GM23338 (cell line): ENCODE results near the gene NPAS2. TPM values are rescaled to one million over a fixed set of nuclear protein-coding genes. Genes with fewer than 3 reads are reported as not detected.

ENCODE experiments used
- ATAC-seq: fragments of 200-7000 bp; cut with Tn5 transposase; 3 replicates; pipeline ENCODE4 v1.9.1; 2020
- DNase-seq: peaks from one replicate; pipeline ENCODE4 v3.0.0-alpha.2; 2015; ENCODE audit warnings: low spot score
- H2AFZ ChIP-seq: fragments of 200-600 bp; sonication (generic); 2 replicates; pipeline ENCODE4 v1.8.0; 2016; ENCODE audit warnings: antibody characterized with exemption, mild to moderate bottlenecking, moderate library complexity
- H3F3A ChIP-seq: fragments of 200-600 bp; sonication (generic); replicated peaks from 2 replicates; pipeline ENCODE4 v1.8.0; 2017; ENCODE audit warnings: antibody characterized with exemption, mixed run types, low read depth
- H3K27ac ChIP-seq: fragments of 200-600 bp; sonication (generic); 2 replicates; pipeline ENCODE4 v1.6.1; 2016; ENCODE audit warnings: low read depth
- H3K27me3 ChIP-seq: fragments of 200-600 bp; sonication (generic); 2 replicates; pipeline ENCODE4 v1.8.0; 2016; ENCODE audit warnings: mild to moderate bottlenecking, mixed run types, moderate library complexity; ENCODE audit not compliant: insufficient read depth
- H3K36me3 ChIP-seq: fragments of 200-600 bp; sonication (generic); 2 replicates; pipeline ENCODE4 v1.8.0; 2016; ENCODE audit warnings: mild to moderate bottlenecking; ENCODE audit not compliant: insufficient read depth
- H3K4me1 ChIP-seq: fragments of 200-600 bp; sonication (generic); 2 replicates; pipeline ENCODE4 v1.8.0; 2016; ENCODE audit warnings: mild to moderate bottlenecking, moderate library complexity; ENCODE audit not compliant: insufficient read depth
- H3K4me2 ChIP-seq: fragments of 200-600 bp; sonication (generic); 2 replicates; pipeline ENCODE4 v1.7.1; 2017; ENCODE audit warnings: mixed run types
- H3K4me3 ChIP-seq: fragments of 200-600 bp; sonication (generic); 2 replicates; pipeline ENCODE4 v1.6.1; 2016; ENCODE audit warnings: mixed run types
- H3K79me2 ChIP-seq: fragments of 200-600 bp; sonication (generic); replicated peaks from 2 replicates; pipeline ENCODE4 v1.8.0; 2017; ENCODE audit warnings: mild to moderate bottlenecking; ENCODE audit not compliant: insufficient read depth
- H3K9me2 ChIP-seq: fragments of 200-600 bp; sonication (generic); 2 replicates; pipeline ENCODE4 v1.8.0; 2017; ENCODE audit not compliant: insufficient read depth
- H4K20me1 ChIP-seq: fragments of 200-600 bp; sonication (generic); replicated peaks from 2 replicates; pipeline ENCODE4 v1.8.0; 2017; ENCODE audit warnings: mild to moderate bottlenecking; ENCODE audit not compliant: insufficient read depth
- H3K27ac Mint-ChIP-seq: 2 replicates; pipeline ENCODE4 v1.8.0; 2020; ENCODE audit warnings: inconsistent platforms, mild to moderate bottlenecking, moderate library complexity, mixed read lengths
- H3K27me3 Mint-ChIP-seq: 3 replicates; pipeline ENCODE4 v1.8.0; 2022; ENCODE audit warnings: low read depth, mild to moderate bottlenecking, moderate library complexity, mixed read lengths, inconsistent platforms; ENCODE audit not compliant: insufficient read depth, poor library complexity
- H3K36me3 Mint-ChIP-seq: 3 replicates; pipeline ENCODE4 v1.8.0; 2021; ENCODE audit warnings: low read depth, mild to moderate bottlenecking, inconsistent platforms, moderate library complexity, mixed read lengths
- H3K4me1 Mint-ChIP-seq: 3 replicates; pipeline ENCODE4 v1.8.0; 2020; ENCODE audit warnings: mild to moderate bottlenecking, inconsistent platforms, mixed read lengths
- H3K4me3 Mint-ChIP-seq: 3 replicates; pipeline ENCODE4 v1.8.0; 2021; ENCODE audit warnings: moderate library complexity, mild to moderate bottlenecking, inconsistent platforms, mixed read lengths
- H3K9me3 Mint-ChIP-seq: 3 replicates; pipeline ENCODE4 v1.8.0; 2020; ENCODE audit warnings: moderate library complexity, mild to moderate bottlenecking, inconsistent platforms, mixed read lengths
- CREB1 ChIP-seq: fragments of 250-450 bp; sonication (Bioruptor Pico); IDR thresholded peaks from 2 replicates; pipeline ENCODE4 v1.5.0; 2020; ENCODE audit warnings: low read depth, mild to moderate bottlenecking, moderate library complexity
- CTCF ChIP-seq, 2 experiments: fragments of 200-600 bp in 1 of 2; sonication (generic) in 1 of 2; conservative IDR thresholded peaks; 2 replicates each; pipeline versions ENCODE4 v1.5.1 to v1.6.1; 2016 to 2017; ENCODE audit warnings: antibody characterized with exemption in 2 of 2, low read depth in 2 of 2, mild to moderate bottlenecking in 2 of 2, moderate library complexity in 1 of 2
- ETS1 ChIP-seq: IDR thresholded peaks from 2 replicates; pipeline ENCODE4 v1.6.1; 2016; ENCODE audit warnings: antibody characterized with exemption
- EZH2 ChIP-seq: fragments of 200-600 bp; sonication (generic); IDR thresholded peaks from one replicate; pipeline ENCODE4 v1.8.0; 2017; ENCODE audit warnings: antibody characterized with exemption, mild to moderate bottlenecking, low read depth; ENCODE audit not compliant: unreplicated experiment
- EZH2phosphoT487 ChIP-seq: fragments of 200-600 bp; sonication (generic); IDR thresholded peaks from one replicate; pipeline ENCODE4 v1.8.1; 2018; ENCODE audit warnings: antibody characterized with exemption; ENCODE audit not compliant: unreplicated experiment
- JUNB ChIP-seq: IDR thresholded peaks from one replicate; pipeline ENCODE4 v1.6.1; 2016; ENCODE audit warnings: antibody characterized with exemption; ENCODE audit not compliant: unreplicated experiment
- NANOG ChIP-seq: IDR thresholded peaks from 2 replicates; pipeline ENCODE4 v1.6.1; 2016; ENCODE audit warnings: antibody characterized with exemption, borderline replicate concordance
- POLR2AphosphoS5 ChIP-seq: IDR thresholded peaks from 2 replicates; pipeline ENCODE4 v1.6.1; 2016; ENCODE audit warnings: antibody characterized with exemption, low read depth
- REST ChIP-seq: IDR thresholded peaks from one replicate; pipeline ENCODE4 v1.6.1; 2018; ENCODE audit warnings: antibody characterized with exemption; ENCODE audit not compliant: unreplicated experiment
- STAT1 ChIP-seq: IDR thresholded peaks from one replicate; pipeline ENCODE4 v1.6.1; 2016; ENCODE audit warnings: antibody characterized with exemption; ENCODE audit not compliant: unreplicated experiment
- ZNF114 ChIP-seq: fragments of 250-450 bp; sonication (Bioruptor Pico); IDR thresholded peaks from 2 replicates; pipeline ENCODE4 v1.5.0; 2020; ENCODE audit warnings: mild to moderate bottlenecking, moderate library complexity
- ZNF331 ChIP-seq: fragments of 250-450 bp; sonication (Bioruptor Pico); IDR thresholded peaks from 2 replicates; pipeline ENCODE4 v1.5.0; 2020; ENCODE audit warnings: low read depth, mild to moderate bottlenecking, moderate library complexity
- ZNF462 ChIP-seq: fragments of 250-450 bp; sonication (Bioruptor Pico); IDR thresholded peaks from 2 replicates; pipeline ENCODE4 v1.5.0; 2020; ENCODE audit warnings: mild to moderate bottlenecking, moderate library complexity
- polyA plus RNA-seq: library from polyadenylated mRNA; unstranded; fragments of >200 nt; fragmentation: Nextera tagmentation; extraction: Ambion mirVana; gene quantifications from 2 replicates; pipeline ENCODE4 v1.2.1, GENCODE V29; 2016
- total RNA-seq: library from RNA; depleted of rRNA; stranded (reverse); fragments of >200 nt; shearing (Covaris generic); gene quantifications from 2 replicates; pipeline ENCODE4 v1.2.3, GENCODE V29; 2014

The NPAS2 gene
- total and polyA plus RNA-seq, 2 experiments from 2014 or later: 0.56 to 1.1 TPM

GRCh38 chr2:100991404-100991773, 171.4 kb downstream of the NPAS2 start:
- H3K36me3 Mint-ChIP-seq: peaks cover 3% of the 10 kb centered on the region; the same call in 1 of the 3 replicates

More at GRCh38 chr2:100991404-100991773, 171.4 kb downstream of the NPAS2 start:
- H3K4me3 Mint-ChIP-seq: no peak overlapping the region
- Histone ChIP-seq H3K27me3 (no peaks in the 10 kb centered on the region), H3K4me2 (no peak overlapping the region), H3K4me1 (no peaks in the 10 kb centered on the region), H3K36me3 (no peaks in the 10 kb centered on the region), H3F3A (no peaks in the 10 kb centered on the region), H2AFZ (no peak overlapping the region), H3K9me2 (no peaks in the 10 kb centered on the region), H4K20me1 (no peaks in the 10 kb centered on the region), H3K4me3 (no peak overlapping the region), H3K79me2 (no peaks in the 10 kb centered on the region), H3K27ac (no peak overlapping the region)
- DNase-seq (no peak), ATAC-seq (no peak; the same call in 2 of the 3 replicates)
- no peak overlapping the region for H3K27ac Mint-ChIP-seq
- H3K27me3 Mint-ChIP-seq: peaks cover 6% of the 10 kb centered on the region
- TF ChIP-seq NANOG (no peak), ZNF114 (CRISPR knock-in tag) (no peak), CTCF (conservative IDR thresholded peaks at IDR 0.05; ENCODE audit: low read depth in 2 of 2) (no peak), STAT1 (no peak), ZNF331 (no peak), ETS1 (no peak), EZH2 (no peak), ZNF462 (CRISPR knock-in tag) (no peak), JUNB (no peak), CREB1 (no peak), EZH2phosphoT487 (no peak), REST (no peak), POLR2AphosphoS5 (no peak)
- H3K9me3 Mint-ChIP-seq: no peaks in the 10 kb centered on the region
- peaks cover 14% of the 10 kb centered on the region for H3K4me1 Mint-ChIP-seq
